ENCODE measurements around the gene NR2F1-AS1. TPM values are rescaled to one million over a fixed set of nuclear protein-coding genes. Genes with fewer than 3 reads are reported as not detected.
A peak's percentile ranks its signal among the peaks of the same experiment; 100 is the strongest.

NR2F1-AS1 gene
- total RNA-seq, 2 donors from 2014 or later = 1.4 to 3.3 TPM

DNA sequence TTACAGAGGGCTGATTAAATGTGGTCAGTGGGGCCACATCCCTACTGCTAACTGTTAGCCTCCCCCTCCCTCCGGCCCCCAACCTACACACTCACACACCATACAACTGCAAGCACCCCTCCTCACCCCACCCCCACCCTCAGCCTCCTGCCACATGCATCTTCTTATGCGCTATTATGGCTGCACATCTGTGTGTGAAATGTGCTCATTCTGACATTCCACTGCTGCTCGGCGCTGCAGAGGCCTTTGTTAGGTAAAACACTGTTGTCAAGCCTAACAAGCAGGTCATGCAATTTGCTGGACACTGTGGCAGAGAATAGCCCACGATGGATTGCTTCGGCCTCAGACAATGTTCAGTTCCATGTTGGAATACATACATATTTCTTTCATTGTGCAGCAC, 173.6 kb downstream of the NR2F1-AS1 start:
- TF ChIP-seq, protein P1, sequence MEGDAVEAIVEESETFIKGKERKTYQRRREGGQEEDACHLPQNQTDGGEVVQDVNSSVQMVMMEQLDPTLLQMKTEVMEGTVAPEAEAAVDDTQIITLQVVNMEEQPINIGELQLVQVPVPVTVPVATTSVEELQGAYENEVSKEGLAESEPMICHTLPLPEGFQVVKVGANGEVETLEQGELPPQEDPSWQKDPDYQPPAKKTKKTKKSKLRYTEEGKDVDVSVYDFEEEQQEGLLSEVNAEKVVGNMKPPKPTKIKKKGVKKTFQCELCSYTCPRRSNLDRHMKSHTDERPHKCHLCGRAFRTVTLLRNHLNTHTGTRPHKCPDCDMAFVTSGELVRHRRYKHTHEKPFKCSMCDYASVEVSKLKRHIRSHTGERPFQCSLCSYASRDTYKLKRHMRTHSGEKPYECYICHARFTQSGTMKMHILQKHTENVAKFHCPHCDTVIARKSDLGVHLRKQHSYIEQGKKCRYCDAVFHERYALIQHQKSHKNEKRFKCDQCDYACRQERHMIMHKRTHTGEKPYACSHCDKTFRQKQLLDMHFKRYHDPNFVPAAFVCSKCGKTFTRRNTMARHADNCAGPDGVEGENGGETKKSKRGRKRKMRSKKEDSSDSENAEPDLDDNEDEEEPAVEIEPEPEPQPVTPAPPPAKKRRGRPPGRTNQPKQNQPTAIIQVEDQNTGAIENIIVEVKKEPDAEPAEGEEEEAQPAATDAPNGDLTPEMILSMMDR (conservative IDR thresholded peaks at IDR 0.05) = no peak
- Histone ChIP-seq H3K4me3 (ENCODE audit: low read length) (no peak overlapping the region), H3K9ac (ENCODE audit: extremely low read depth, low read length, poor library complexity, severe bottlenecking) (no peak overlapping the region), H3K27me3 (ENCODE audit: control insufficient read depth, insufficient read depth, low read length, poor library complexity, severe bottlenecking) (no peaks in the 10 kb centered on the region), H3K9me3 (ENCODE audit: control insufficient read depth, low read length) (no peaks in the 10 kb centered on the region), H3K27ac (ENCODE audit: low read depth, low read length) (peak overlapping the region; percentile 59), H3K36me3 (ENCODE audit: control insufficient read depth, insufficient read depth, low read length) (no peaks in the 10 kb centered on the region), H3K4me1 (ENCODE audit: control insufficient read depth, insufficient read depth, low read length) (no peaks in the 10 kb centered on the region)
- Mint-ChIP-seq H3K4me1 (peaks cover 7% of the 10 kb centered on the region), H3K27me3 (ENCODE audit: insufficient read depth) (no peaks in the 10 kb centered on the region), H3K36me3 (ENCODE audit: low read depth) (no peaks in the 10 kb centered on the region), H3K27ac (no peak overlapping the region), H3K9me3 (no peaks in the 10 kb centered on the region), H3K4me3 (no peak overlapping the region)
- no peak for DNase-seq
- 49 to 79% methylated on average over 3 to 6 of the region's 6 CpGs for WGBS, 2 experiments (ENCODE audit: insufficient coverage in 1 of 2, insufficient read length in 1 of 2)

GRCh38 chr5:93406971-93407401, 174.0 kb downstream of the NR2F1-AS1 start:
- Histone ChIP-seq H3K4me3 (ENCODE audit: low read length) (no peak overlapping the region), H3K9me3 (ENCODE audit: control insufficient read depth, low read length) (no peaks in the 10 kb centered on the region), H3K4me1 (ENCODE audit: control insufficient read depth, insufficient read depth, low read length) (no peaks in the 10 kb centered on the region), H3K9ac (ENCODE audit: extremely low read depth, low read length, poor library complexity, severe bottlenecking) (no peak overlapping the region), H3K36me3 (ENCODE audit: control insufficient read depth, insufficient read depth, low read length) (no peaks in the 10 kb centered on the region), H3K27ac (ENCODE audit: low read depth, low read length) (peak overlapping the region; percentile 59), H3K27me3 (ENCODE audit: control insufficient read depth, insufficient read depth, low read length, poor library complexity, severe bottlenecking) (no peaks in the 10 kb centered on the region)
- H3K9me3 Mint-ChIP-seq = no peaks in the 10 kb centered on the region
- no peaks in the 10 kb centered on the region for H3K27me3 Mint-ChIP-seq (ENCODE audit: insufficient read depth)
- no peak overlapping the region for H3K27ac Mint-ChIP-seq
- peaks cover 6% of the 10 kb centered on the region for H3K4me1 Mint-ChIP-seq
- TF ChIP-seq, protein P1 (conservative IDR thresholded peaks at IDR 0.05) = no peak
- DNase-seq = no peak
- no peaks in the 10 kb centered on the region for H3K36me3 Mint-ChIP-seq (ENCODE audit: low read depth)
- no peak overlapping the region for H3K4me3 Mint-ChIP-seq
- WGBS, 2 experiments (ENCODE audit: insufficient coverage in 1 of 2, insufficient read length in 1 of 2) = 77 to 88% methylated on average over 4 to 5 of the region's 5 CpGs

- Histone ChIP-seq H3K27me3 (ENCODE audit: control insufficient read depth, insufficient read depth, low read length, poor library complexity, severe bottlenecking) (no peaks in the 10 kb centered on the region), H3K27ac (ENCODE audit: low read depth, low read length) (no peak overlapping the region), H3K9ac (ENCODE audit: extremely low read depth, low read length, poor library complexity, severe bottlenecking) (no peak overlapping the region), H3K9me3 (ENCODE audit: control insufficient read depth, low read length) (no peaks in the 10 kb centered on the region), H3K36me3 (ENCODE audit: control insufficient read depth, insufficient read depth, low read length) (no peaks in the 10 kb centered on the region), H3K4me3 (ENCODE audit: low read length) (no peak overlapping the region), H3K4me1 (ENCODE audit: control insufficient read depth, insufficient read depth, low read length) (no peaks in the 10 kb centered on the region)
- TF ChIP-seq, protein P1 (conservative IDR thresholded peaks at IDR 0.05) = no peak
- H3K4me1 Mint-ChIP-seq = peaks cover 6% of the 10 kb centered on the region
- no peaks in the 10 kb centered on the region for H3K36me3 Mint-ChIP-seq (ENCODE audit: low read depth)
- no peak for DNase-seq
- no peaks in the 10 kb centered on the region for H3K9me3 Mint-ChIP-seq
- WGBS, 2 experiments (ENCODE audit: insufficient coverage in 1 of 2, insufficient read length in 1 of 2) = 100% methylated on average over 1 of the region's 1 CpG; no CpG with 5 or more reads in 1 of the 2 experiments
- no peak overlapping the region for H3K4me3 Mint-ChIP-seq
- H3K27ac Mint-ChIP-seq = no peak overlapping the region
- no peaks in the 10 kb centered on the region for H3K27me3 Mint-ChIP-seq (ENCODE audit: insufficient read depth)
These were observed 176.8 kb downstream of the NR2F1-AS1 start for GRCh38 chr5:93404246-93404645.

Data from endodermal cell (in vitro differentiated cells).